HG03469 (cell line): ENCODE measurements around the gene NUDT14.

Source experiments
- ATAC-seq: cut with Tn5 transposase; IDR thresholded peaks from one replicate; pipeline ENCODE4 v1.9.1; 2021; ENCODE audit warnings: mild to moderate bottlenecking, moderate library complexity, moderate number of reproducible peaks; ENCODE audit not compliant: unreplicated experiment

The NUDT14 gene

GRCh38 chr14:105136401-105137322 is 44.5 kb downstream of the NUDT14 start:
- no peak for ATAC-seq

GRCh38 chr14:105135700-105136395 is 45.3 kb downstream of the NUDT14 start:
- no peak for ATAC-seq

DNA sequence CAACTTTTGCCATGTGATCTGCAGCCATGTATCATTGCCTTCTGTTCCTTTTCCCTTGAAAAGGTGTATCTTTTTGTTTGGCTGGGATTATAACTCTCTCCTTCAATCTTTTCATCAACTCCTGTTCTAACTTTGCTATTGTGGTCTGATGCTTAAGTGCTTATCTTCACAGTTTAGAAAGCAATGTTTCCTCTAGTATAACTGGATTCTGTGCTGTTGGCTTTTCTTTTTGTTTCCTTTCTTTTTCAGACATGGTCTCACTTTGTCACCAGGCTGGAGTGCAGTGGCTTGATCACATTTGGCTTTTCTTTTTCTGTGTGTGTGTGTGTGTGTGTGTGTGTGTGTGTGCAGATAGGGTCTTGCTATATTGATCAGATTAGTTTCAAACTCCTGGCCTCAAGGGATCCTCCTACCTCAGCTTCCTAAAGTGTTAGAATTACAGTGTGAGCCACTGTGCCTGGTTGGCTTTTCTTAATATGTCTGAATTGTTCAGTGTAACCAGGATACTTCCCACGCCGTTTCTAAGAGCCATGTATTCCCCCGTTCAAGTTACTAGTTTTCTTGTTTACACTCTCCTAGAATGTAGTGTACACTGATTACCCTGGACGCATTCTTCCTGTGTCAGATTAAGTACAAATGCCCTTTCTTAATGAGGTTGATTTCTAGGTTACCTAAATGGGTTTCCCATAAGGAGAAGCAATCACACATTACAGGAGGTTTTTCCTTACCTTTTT is 48.0 kb downstream of the NUDT14 start:
- no peak for ATAC-seq

- ATAC-seq = no peak
Measured at GRCh38 chr14:105131241-105131640, 49.9 kb downstream of the NUDT14 start.

- no peak for ATAC-seq
Measured at GRCh38 chr14:105128059-105128458, 53.1 kb downstream of the NUDT14 start.

GRCh38 chr14:105126981-105127329 is 54.2 kb downstream of the NUDT14 start:
- ATAC-seq = no peak

DNA sequence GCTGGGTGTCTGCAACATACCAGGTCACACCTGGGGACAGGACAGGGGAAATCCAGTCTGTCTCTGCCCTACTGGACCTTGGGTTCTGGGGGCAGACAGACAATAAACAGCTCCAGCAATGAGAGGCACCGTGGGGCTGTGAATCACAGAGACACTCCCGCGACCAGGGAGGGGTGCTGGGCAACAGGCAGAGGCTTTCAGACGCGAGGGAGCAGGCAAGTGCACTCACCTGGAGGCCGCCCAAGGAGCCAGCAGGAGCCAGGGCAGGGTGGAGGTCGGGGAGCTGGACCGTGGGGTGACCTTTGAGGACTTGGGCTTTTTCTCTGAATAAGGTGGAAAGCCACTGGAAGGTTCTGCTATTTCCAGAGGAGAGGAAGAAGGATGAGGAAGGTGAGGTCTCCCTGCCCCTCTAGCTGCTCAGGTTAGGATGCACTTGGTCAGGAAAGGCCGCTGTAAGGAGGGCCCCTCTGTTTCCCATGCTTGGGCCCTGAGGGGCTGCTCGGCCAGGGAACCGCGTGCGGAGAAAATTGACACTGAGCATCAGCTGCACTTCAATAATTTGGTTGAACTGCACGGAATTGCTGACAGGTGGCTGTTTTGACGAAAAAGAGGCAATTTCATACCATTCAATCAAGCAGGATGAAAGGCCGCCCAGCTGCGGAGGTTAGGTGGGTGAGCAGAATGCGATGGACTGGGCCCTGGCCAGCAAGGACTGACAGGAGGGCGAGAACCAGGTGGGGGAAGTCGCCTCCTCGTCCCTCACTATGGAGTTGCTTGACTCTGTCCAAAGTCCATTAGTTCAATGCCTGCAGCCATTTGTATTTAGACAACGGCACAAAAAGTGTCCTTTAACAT is 54.8 kb downstream of the NUDT14 start:
- ATAC-seq = no peak

- no peak for ATAC-seq
Measured at GRCh38 chr14:105124823-105125222, 56.3 kb downstream of the NUDT14 start.

- no peak for ATAC-seq
Measured at GRCh38 chr14:105123981-105124765, 56.9 kb downstream of the NUDT14 start.

DNA sequence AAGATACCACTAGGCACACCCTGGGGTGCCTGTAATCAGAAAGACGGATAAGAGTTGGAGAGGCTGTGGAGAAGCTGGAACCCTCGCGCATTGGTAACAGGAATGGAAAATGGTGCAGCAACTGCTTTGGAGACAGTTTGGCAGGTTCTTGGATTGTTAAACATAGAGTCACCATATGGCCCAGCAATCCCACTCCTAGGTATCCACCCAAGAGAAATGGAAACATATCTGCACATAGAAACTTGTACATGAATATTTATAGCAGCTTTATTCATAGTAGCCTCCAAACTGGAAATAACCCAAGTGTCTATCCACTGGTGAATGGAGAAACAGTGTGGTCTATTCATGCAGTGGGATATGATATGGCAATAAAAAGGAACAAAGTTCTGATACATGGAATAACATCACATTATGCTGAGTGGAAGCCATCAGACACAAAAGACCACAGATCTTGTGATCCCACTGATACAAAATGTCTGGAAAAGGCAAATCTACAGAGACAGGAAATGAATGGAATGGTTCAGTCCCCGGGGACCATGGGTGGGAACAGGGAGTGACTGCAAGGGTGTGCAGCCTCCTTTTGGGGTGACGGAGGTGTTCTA is 57.9 kb downstream of the NUDT14 start:
- no peak for ATAC-seq
